ENCODE measurements around the gene WAPL. TPM values are rescaled to one million over a fixed set of nuclear protein-coding genes. Genes with fewer than 3 reads are reported as not detected.
"Not testable (repeated sequence)": the region's sequence is repeated elsewhere in the genome, so short reads cannot be mapped to it uniquely, and the experiment has no call there.

The WAPL gene
- 42.7 and 45.2 TPM in 2 replicates for total RNA-seq (2022)
- percentile 92 among the genes with signal in this experiment for Bru-seq, nascent RNA
- percentile 89 among the genes with signal in this experiment for BruChase-seq, experiment 1, labeled RNA remaining after a 6-hour chase
- percentile 94 among the genes with signal in this experiment for BruChase-seq, experiment 2, labeled RNA remaining after a 2-hour chase
- long read RNA-seq, full-length matches to known transcripts: 58 of 109 reads
- long read RNA-seq, partial matches to known transcripts: 22 of 109 reads
- long read RNA-seq, other reads (novel, unspliced or antisense): 29 of 109 reads

DNA sequence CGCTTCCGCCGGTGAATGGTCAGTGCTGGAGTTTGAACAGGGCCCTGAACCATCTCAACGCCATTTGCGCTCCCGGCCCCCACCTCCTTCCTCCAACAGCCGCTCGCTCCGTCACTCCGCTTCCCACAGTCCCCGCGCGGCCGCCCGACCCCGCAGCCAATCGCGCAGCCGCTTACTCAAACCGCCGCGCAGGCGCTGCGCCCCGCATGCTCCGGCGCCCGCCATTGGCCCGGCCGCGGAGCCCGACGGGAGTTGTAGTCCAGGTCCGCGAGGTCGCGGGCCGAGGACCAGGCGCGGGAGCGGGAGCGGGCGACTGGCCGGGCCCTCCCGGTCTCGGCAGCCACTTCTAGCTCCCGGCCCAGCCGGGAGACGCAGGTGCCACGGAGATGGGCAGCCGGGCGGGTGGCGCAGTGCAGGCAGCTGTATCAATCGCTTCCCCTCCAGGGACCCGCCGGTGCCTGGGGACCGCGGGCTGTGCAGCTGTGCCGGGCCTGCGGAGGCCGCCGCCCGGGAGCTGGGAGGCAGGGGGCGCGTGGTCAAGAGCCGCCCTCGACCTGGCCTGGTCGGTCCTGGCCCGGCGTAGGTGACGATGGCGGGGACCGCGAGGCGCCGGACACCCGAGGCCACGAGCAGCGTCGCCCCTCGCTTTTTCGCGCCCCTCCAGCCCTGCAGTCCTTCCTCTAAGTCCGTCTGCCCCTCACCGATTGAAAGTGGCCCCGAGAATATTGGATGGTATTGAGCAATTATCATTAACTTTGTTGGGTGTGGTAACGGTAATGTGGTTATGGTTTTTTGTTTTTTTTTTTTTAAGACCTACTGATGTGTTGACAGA, at the start of gene WAPL:
WAPL (minus strand) TSS at position 115 of the 832 bp plus-strand sequence. CDS start 3,723 bp downstream, outside the sequence.
- Mint-ChIP-seq H3K36me3 (ENCODE audit: insufficient read depth, unreplicated experiment) (peaks cover 22% of the 10 kb centered on the region), H3K4me1 (ENCODE audit: insufficient read depth, unreplicated experiment) (peaks cover 42% of the 10 kb centered on the region), H3K4me3 (ENCODE audit: unreplicated experiment) (peak within 1 kb of the TSS; percentile 98), H3K27me3 (ENCODE audit: insufficient read depth, unreplicated experiment) (no peaks in the 10 kb centered on the region), H3K9me3 (ENCODE audit: unreplicated experiment) (no peaks in the 10 kb centered on the region), H3K27ac (ENCODE audit: low read depth, unreplicated experiment) (peak within 1 kb of the TSS; percentile 93)
- ChIA-PET CTCF (interaction anchor here (0.6 to 1.1 kb wide), 3 partner anchors 12 to 122 kb away, joined by 3 to 4 read pairs (median 3); no protein-coding TSS in a partner anchor), POLR2A (interaction anchor here (0.6 to 3.5 kb wide), 9 partner anchors 17 to 879 kb away, joined by 3 to 24 read pairs (median 4); no protein-coding TSS in a partner anchor)
- DNase-seq (ENCODE audit: unreplicated experiment): peak; percentile 91
- TF ChIP-seq, protein P1, sequence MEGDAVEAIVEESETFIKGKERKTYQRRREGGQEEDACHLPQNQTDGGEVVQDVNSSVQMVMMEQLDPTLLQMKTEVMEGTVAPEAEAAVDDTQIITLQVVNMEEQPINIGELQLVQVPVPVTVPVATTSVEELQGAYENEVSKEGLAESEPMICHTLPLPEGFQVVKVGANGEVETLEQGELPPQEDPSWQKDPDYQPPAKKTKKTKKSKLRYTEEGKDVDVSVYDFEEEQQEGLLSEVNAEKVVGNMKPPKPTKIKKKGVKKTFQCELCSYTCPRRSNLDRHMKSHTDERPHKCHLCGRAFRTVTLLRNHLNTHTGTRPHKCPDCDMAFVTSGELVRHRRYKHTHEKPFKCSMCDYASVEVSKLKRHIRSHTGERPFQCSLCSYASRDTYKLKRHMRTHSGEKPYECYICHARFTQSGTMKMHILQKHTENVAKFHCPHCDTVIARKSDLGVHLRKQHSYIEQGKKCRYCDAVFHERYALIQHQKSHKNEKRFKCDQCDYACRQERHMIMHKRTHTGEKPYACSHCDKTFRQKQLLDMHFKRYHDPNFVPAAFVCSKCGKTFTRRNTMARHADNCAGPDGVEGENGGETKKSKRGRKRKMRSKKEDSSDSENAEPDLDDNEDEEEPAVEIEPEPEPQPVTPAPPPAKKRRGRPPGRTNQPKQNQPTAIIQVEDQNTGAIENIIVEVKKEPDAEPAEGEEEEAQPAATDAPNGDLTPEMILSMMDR (IDR thresholded peaks at IDR 0.05; ENCODE audit: unreplicated experiment): no peak
- BruUV-seq (replicated peaks): no TSS peak
- intact Hi-C loops (cut with micrococcal nuclease): loop anchor here (2.0 to 5.0 kb wide), 3 partner anchors 120 to 380 kb away; no protein-coding TSS in a partner anchor

DNA sequence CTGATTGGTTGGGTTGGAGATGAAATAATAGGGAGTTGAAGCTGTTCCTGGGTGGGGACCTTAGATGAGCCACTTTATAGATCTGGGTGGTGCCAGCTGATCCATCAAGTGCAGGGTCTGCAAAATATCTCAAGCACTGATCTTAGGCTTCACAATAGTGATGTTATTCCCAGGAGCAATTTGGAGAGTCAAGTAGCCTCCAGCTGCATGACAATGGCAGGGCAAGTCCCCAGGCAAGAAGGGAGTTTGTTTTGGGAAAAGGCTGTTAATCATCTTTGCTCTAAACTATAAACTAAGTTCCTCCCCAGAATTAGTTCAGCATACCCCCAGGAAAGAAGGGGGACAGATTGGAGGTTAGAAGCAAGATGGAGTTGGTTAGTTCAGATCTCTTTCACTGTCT, 47.7 kb upstream of the WAPL start:
- POLR2A ChIA-PET: no interaction called here
- DNase-seq (ENCODE audit: unreplicated experiment): no peak
- no peaks in the 10 kb centered on the region for H3K4me1 Mint-ChIP-seq (ENCODE audit: insufficient read depth, unreplicated experiment)
- TF ChIP-seq, protein P1 (IDR thresholded peaks at IDR 0.05; ENCODE audit: unreplicated experiment): no peak
- no peaks in the 10 kb centered on the region for H3K27me3 Mint-ChIP-seq (ENCODE audit: insufficient read depth, unreplicated experiment)
- no peak overlapping the region for H3K27ac Mint-ChIP-seq (ENCODE audit: low read depth, unreplicated experiment)
- no TSS peak for BruUV-seq (replicated peaks)
- no peaks in the 10 kb centered on the region for H3K36me3 Mint-ChIP-seq (ENCODE audit: insufficient read depth, unreplicated experiment)
- intact Hi-C loops (cut with micrococcal nuclease): no loop called here
- no peak overlapping the region for H3K4me3 Mint-ChIP-seq (ENCODE audit: unreplicated experiment)
- H3K9me3 Mint-ChIP-seq (ENCODE audit: unreplicated experiment): no peaks in the 10 kb centered on the region
- CTCF ChIA-PET: interaction anchor here (0.6 to 1.0 kb wide), 2 partner anchors 11 to 1989 kb away, joined by 3 to 5 read pairs; no protein-coding TSS in a partner anchor

- not testable (repeated sequence) for H3K27ac Mint-ChIP-seq (ENCODE audit: low read depth, unreplicated experiment); BruUV-seq (replicated peaks)
These were observed 44.9 kb upstream of the WAPL start for GRCh38 chr10:86566518-86566917.

GRCh38 chr10:86563338-86563737, 41.7 kb upstream of the WAPL start:
- H3K36me3 Mint-ChIP-seq (ENCODE audit: insufficient read depth, unreplicated experiment); BruUV-seq (replicated peaks); DNase-seq (ENCODE audit: unreplicated experiment); H3K4me3 Mint-ChIP-seq (ENCODE audit: unreplicated experiment); POLR2A ChIA-PET; H3K27me3 Mint-ChIP-seq (ENCODE audit: insufficient read depth, unreplicated experiment); H3K9me3 Mint-ChIP-seq (ENCODE audit: unreplicated experiment); H3K4me1 Mint-ChIP-seq (ENCODE audit: insufficient read depth, unreplicated experiment); H3K27ac Mint-ChIP-seq (ENCODE audit: low read depth, unreplicated experiment); intact Hi-C loops (cut with micrococcal nuclease): not testable (repeated sequence)
- CTCF ChIA-PET: interaction anchor here (0.9 kb wide), 1 partner anchor 163 kb away, joined by 3 read pairs; no protein-coding TSS in a partner anchor

More at GRCh38 chr10:86566518-86566917, 44.9 kb upstream of the WAPL start:
- H3K4me1 Mint-ChIP-seq (ENCODE audit: insufficient read depth, unreplicated experiment); DNase-seq (ENCODE audit: unreplicated experiment); H3K4me3 Mint-ChIP-seq (ENCODE audit: unreplicated experiment); H3K36me3 Mint-ChIP-seq (ENCODE audit: insufficient read depth, unreplicated experiment); CTCF ChIA-PET; H3K27me3 Mint-ChIP-seq (ENCODE audit: insufficient read depth, unreplicated experiment); POLR2A ChIA-PET; intact Hi-C loops (cut with micrococcal nuclease); H3K9me3 Mint-ChIP-seq (ENCODE audit: unreplicated experiment): not testable (repeated sequence)

DNA sequence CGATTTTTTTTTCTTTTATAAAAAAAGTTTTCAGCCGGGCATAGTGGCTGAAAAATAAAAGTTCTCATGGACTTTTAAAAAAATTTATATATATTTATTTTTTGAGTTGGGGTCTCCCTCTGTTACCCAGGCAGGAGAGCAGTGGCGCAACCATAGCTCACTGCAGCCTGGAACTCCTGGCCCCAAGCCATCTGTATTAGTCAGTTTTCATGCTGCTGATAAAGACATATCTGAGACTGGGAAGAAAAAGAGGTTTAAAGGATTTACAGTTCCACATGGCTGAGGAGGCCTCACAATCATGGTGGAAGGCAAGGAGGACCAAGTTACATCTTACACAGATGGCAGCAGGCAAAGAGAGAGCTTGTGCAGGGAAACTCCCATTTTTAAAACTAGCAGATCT, 37.1 kb upstream of the WAPL start:
- H3K9me3 Mint-ChIP-seq (ENCODE audit: unreplicated experiment); H3K4me3 Mint-ChIP-seq (ENCODE audit: unreplicated experiment); intact Hi-C loops (cut with micrococcal nuclease); H3K36me3 Mint-ChIP-seq (ENCODE audit: insufficient read depth, unreplicated experiment); BruUV-seq (replicated peaks); H3K27me3 Mint-ChIP-seq (ENCODE audit: insufficient read depth, unreplicated experiment); H3K27ac Mint-ChIP-seq (ENCODE audit: low read depth, unreplicated experiment); H3K4me1 Mint-ChIP-seq (ENCODE audit: insufficient read depth, unreplicated experiment): not testable (repeated sequence)
- CTCF ChIA-PET: interaction anchor here (0.5 to 1.0 kb wide), 3 partner anchors 20 to 309 kb away, joined by 3 read pairs; no protein-coding TSS in a partner anchor
- peak; percentile 43 for DNase-seq (ENCODE audit: unreplicated experiment)
- POLR2A ChIA-PET: interaction anchor here (0.6 to 0.7 kb wide), 2 partner anchors 17 to 35 kb away, joined by 3 read pairs; no protein-coding TSS in a partner anchor
